GM23338 (cell line): ENCODE measurements around the gene USH2A. TPM values are rescaled to one million over a fixed set of nuclear protein-coding genes. Genes with fewer than 3 reads are reported as not detected.

Source experiments
- ATAC-seq: fragments of 200-7000 bp; cut with Tn5 transposase; 3 replicates; pipeline ENCODE4 v1.9.1; 2020
- DNase-seq: peaks from one replicate; pipeline ENCODE4 v3.0.0-alpha.2; 2015; ENCODE audit warnings: low spot score
- H2AFZ ChIP-seq: fragments of 200-600 bp; sonication (generic); 2 replicates; pipeline ENCODE4 v1.8.0; 2016; ENCODE audit warnings: antibody characterized with exemption, mild to moderate bottlenecking, moderate library complexity
- H3F3A ChIP-seq: fragments of 200-600 bp; sonication (generic); replicated peaks from 2 replicates; pipeline ENCODE4 v1.8.0; 2017; ENCODE audit warnings: antibody characterized with exemption, mixed run types, low read depth
- H3K27ac ChIP-seq: fragments of 200-600 bp; sonication (generic); 2 replicates; pipeline ENCODE4 v1.6.1; 2016; ENCODE audit warnings: low read depth
- H3K27me3 ChIP-seq: fragments of 200-600 bp; sonication (generic); 2 replicates; pipeline ENCODE4 v1.8.0; 2016; ENCODE audit warnings: mild to moderate bottlenecking, mixed run types, moderate library complexity; ENCODE audit not compliant: insufficient read depth
- H3K36me3 ChIP-seq: fragments of 200-600 bp; sonication (generic); 2 replicates; pipeline ENCODE4 v1.8.0; 2016; ENCODE audit warnings: mild to moderate bottlenecking; ENCODE audit not compliant: insufficient read depth
- H3K4me1 ChIP-seq: fragments of 200-600 bp; sonication (generic); 2 replicates; pipeline ENCODE4 v1.8.0; 2016; ENCODE audit warnings: mild to moderate bottlenecking, moderate library complexity; ENCODE audit not compliant: insufficient read depth
- H3K4me2 ChIP-seq: fragments of 200-600 bp; sonication (generic); 2 replicates; pipeline ENCODE4 v1.7.1; 2017; ENCODE audit warnings: mixed run types
- H3K4me3 ChIP-seq: fragments of 200-600 bp; sonication (generic); 2 replicates; pipeline ENCODE4 v1.6.1; 2016; ENCODE audit warnings: mixed run types
- H3K79me2 ChIP-seq: fragments of 200-600 bp; sonication (generic); replicated peaks from 2 replicates; pipeline ENCODE4 v1.8.0; 2017; ENCODE audit warnings: mild to moderate bottlenecking; ENCODE audit not compliant: insufficient read depth
- H3K9me2 ChIP-seq: fragments of 200-600 bp; sonication (generic); 2 replicates; pipeline ENCODE4 v1.8.0; 2017; ENCODE audit not compliant: insufficient read depth
- H4K20me1 ChIP-seq: fragments of 200-600 bp; sonication (generic); replicated peaks from 2 replicates; pipeline ENCODE4 v1.8.0; 2017; ENCODE audit warnings: mild to moderate bottlenecking; ENCODE audit not compliant: insufficient read depth
- H3K27ac Mint-ChIP-seq: 2 replicates; pipeline ENCODE4 v1.8.0; 2020; ENCODE audit warnings: inconsistent platforms, mild to moderate bottlenecking, moderate library complexity, mixed read lengths
- H3K27me3 Mint-ChIP-seq: 3 replicates; pipeline ENCODE4 v1.8.0; 2022; ENCODE audit warnings: low read depth, mild to moderate bottlenecking, moderate library complexity, mixed read lengths, inconsistent platforms; ENCODE audit not compliant: insufficient read depth, poor library complexity
- H3K36me3 Mint-ChIP-seq: 3 replicates; pipeline ENCODE4 v1.8.0; 2021; ENCODE audit warnings: low read depth, mild to moderate bottlenecking, inconsistent platforms, moderate library complexity, mixed read lengths
- H3K4me1 Mint-ChIP-seq: 3 replicates; pipeline ENCODE4 v1.8.0; 2020; ENCODE audit warnings: mild to moderate bottlenecking, inconsistent platforms, mixed read lengths
- H3K4me3 Mint-ChIP-seq: 3 replicates; pipeline ENCODE4 v1.8.0; 2021; ENCODE audit warnings: moderate library complexity, mild to moderate bottlenecking, inconsistent platforms, mixed read lengths
- H3K9me3 Mint-ChIP-seq: 3 replicates; pipeline ENCODE4 v1.8.0; 2020; ENCODE audit warnings: moderate library complexity, mild to moderate bottlenecking, inconsistent platforms, mixed read lengths
- EZH2 ChIP-seq: fragments of 200-600 bp; sonication (generic); IDR thresholded peaks from one replicate; pipeline ENCODE4 v1.8.0; 2017; ENCODE audit warnings: antibody characterized with exemption, mild to moderate bottlenecking, low read depth; ENCODE audit not compliant: unreplicated experiment
- JUNB ChIP-seq: IDR thresholded peaks from one replicate; pipeline ENCODE4 v1.6.1; 2016; ENCODE audit warnings: antibody characterized with exemption; ENCODE audit not compliant: unreplicated experiment
- NANOG ChIP-seq: IDR thresholded peaks from 2 replicates; pipeline ENCODE4 v1.6.1; 2016; ENCODE audit warnings: antibody characterized with exemption, borderline replicate concordance
- POLR2AphosphoS5 ChIP-seq: IDR thresholded peaks from 2 replicates; pipeline ENCODE4 v1.6.1; 2016; ENCODE audit warnings: antibody characterized with exemption, low read depth
- STAT1 ChIP-seq: IDR thresholded peaks from one replicate; pipeline ENCODE4 v1.6.1; 2016; ENCODE audit warnings: antibody characterized with exemption; ENCODE audit not compliant: unreplicated experiment
- ZNF114 ChIP-seq: fragments of 250-450 bp; sonication (Bioruptor Pico); IDR thresholded peaks from 2 replicates; pipeline ENCODE4 v1.5.0; 2020; ENCODE audit warnings: mild to moderate bottlenecking, moderate library complexity
- ZNF331 ChIP-seq: fragments of 250-450 bp; sonication (Bioruptor Pico); IDR thresholded peaks from 2 replicates; pipeline ENCODE4 v1.5.0; 2020; ENCODE audit warnings: low read depth, mild to moderate bottlenecking, moderate library complexity
- polyA plus RNA-seq: library from polyadenylated mRNA; unstranded; fragments of >200 nt; fragmentation: Nextera tagmentation; extraction: Ambion mirVana; gene quantifications from 2 replicates; pipeline ENCODE4 v1.2.1, GENCODE V29; 2016
- total RNA-seq: library from RNA; depleted of rRNA; stranded (reverse); fragments of >200 nt; shearing (Covaris generic); gene quantifications from 2 replicates; pipeline ENCODE4 v1.2.3, GENCODE V29; 2014
- TF ChIP-seq, protein P1 (sequence below): fragments of 250-450 bp; sonication (Bioruptor Pico); IDR thresholded peaks from 2 replicates; pipeline ENCODE4 v1.5.0; 2020; ENCODE audit warnings: mild to moderate bottlenecking, moderate library complexity
- TF ChIP-seq, protein P2 (sequence below): IDR thresholded peaks from one replicate; pipeline ENCODE4 v1.6.1; 2018; ENCODE audit warnings: antibody characterized with exemption; ENCODE audit not compliant: unreplicated experiment
- TF ChIP-seq, protein P3 (sequence below): IDR thresholded peaks from 2 replicates; pipeline ENCODE4 v1.6.1; 2016; ENCODE audit warnings: antibody characterized with exemption

USH2A gene
- total and polyA plus RNA-seq, 2 experiments from 2014 or later = 0.03 TPM

DNA sequence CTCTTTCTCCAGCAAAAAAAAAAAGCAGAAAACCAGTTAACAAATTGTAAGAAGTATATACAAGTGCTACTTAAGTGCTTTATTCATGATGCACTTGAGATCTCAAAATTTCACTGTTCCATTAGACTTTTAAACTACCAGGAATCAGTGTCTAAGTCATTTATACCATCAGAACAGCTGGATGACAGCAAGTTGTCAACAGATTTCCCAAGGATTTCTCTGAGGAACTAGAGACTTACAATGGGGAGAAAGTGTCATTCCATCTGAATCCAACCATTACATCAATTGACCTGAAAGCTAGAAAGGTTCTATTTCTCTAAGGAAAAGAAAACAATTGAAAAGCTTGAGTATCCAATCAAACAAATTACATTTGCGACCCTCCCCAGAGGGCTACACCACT is 43.8 kb downstream of the USH2A start:
- Histone ChIP-seq H3K36me3 (no peaks in the 10 kb centered on the region), H3F3A (no peaks in the 10 kb centered on the region), H3K9me2 (0 out of 2 replicates have a peak, but pooled peaks cover 3% of the 10 kb centered on the region), H3K27ac (no peak overlapping the region), H3K27me3 (no peaks in the 10 kb centered on the region), H3K4me2 (no peak overlapping the region), H3K4me1 (no peaks in the 10 kb centered on the region), H3K79me2 (no peaks in the 10 kb centered on the region), H4K20me1 (no peaks in the 10 kb centered on the region), H3K4me3 (no peak overlapping the region), H2AFZ (no peak overlapping the region)
- Mint-ChIP-seq H3K27me3 (peaks cover 1% of the 10 kb centered on the region), H3K36me3 (no peaks in the 10 kb centered on the region), H3K4me3 (no peak overlapping the region), H3K9me3 (no peaks in the 10 kb centered on the region), H3K27ac (no peak overlapping the region), H3K4me1 (no peaks in the 10 kb centered on the region; the same call in 2 of the 3 replicates)
- no peak for TF ChIP-seq JUNB
- no peak for TF ChIP-seq EZH2
- TF ChIP-seq, protein P1, sequence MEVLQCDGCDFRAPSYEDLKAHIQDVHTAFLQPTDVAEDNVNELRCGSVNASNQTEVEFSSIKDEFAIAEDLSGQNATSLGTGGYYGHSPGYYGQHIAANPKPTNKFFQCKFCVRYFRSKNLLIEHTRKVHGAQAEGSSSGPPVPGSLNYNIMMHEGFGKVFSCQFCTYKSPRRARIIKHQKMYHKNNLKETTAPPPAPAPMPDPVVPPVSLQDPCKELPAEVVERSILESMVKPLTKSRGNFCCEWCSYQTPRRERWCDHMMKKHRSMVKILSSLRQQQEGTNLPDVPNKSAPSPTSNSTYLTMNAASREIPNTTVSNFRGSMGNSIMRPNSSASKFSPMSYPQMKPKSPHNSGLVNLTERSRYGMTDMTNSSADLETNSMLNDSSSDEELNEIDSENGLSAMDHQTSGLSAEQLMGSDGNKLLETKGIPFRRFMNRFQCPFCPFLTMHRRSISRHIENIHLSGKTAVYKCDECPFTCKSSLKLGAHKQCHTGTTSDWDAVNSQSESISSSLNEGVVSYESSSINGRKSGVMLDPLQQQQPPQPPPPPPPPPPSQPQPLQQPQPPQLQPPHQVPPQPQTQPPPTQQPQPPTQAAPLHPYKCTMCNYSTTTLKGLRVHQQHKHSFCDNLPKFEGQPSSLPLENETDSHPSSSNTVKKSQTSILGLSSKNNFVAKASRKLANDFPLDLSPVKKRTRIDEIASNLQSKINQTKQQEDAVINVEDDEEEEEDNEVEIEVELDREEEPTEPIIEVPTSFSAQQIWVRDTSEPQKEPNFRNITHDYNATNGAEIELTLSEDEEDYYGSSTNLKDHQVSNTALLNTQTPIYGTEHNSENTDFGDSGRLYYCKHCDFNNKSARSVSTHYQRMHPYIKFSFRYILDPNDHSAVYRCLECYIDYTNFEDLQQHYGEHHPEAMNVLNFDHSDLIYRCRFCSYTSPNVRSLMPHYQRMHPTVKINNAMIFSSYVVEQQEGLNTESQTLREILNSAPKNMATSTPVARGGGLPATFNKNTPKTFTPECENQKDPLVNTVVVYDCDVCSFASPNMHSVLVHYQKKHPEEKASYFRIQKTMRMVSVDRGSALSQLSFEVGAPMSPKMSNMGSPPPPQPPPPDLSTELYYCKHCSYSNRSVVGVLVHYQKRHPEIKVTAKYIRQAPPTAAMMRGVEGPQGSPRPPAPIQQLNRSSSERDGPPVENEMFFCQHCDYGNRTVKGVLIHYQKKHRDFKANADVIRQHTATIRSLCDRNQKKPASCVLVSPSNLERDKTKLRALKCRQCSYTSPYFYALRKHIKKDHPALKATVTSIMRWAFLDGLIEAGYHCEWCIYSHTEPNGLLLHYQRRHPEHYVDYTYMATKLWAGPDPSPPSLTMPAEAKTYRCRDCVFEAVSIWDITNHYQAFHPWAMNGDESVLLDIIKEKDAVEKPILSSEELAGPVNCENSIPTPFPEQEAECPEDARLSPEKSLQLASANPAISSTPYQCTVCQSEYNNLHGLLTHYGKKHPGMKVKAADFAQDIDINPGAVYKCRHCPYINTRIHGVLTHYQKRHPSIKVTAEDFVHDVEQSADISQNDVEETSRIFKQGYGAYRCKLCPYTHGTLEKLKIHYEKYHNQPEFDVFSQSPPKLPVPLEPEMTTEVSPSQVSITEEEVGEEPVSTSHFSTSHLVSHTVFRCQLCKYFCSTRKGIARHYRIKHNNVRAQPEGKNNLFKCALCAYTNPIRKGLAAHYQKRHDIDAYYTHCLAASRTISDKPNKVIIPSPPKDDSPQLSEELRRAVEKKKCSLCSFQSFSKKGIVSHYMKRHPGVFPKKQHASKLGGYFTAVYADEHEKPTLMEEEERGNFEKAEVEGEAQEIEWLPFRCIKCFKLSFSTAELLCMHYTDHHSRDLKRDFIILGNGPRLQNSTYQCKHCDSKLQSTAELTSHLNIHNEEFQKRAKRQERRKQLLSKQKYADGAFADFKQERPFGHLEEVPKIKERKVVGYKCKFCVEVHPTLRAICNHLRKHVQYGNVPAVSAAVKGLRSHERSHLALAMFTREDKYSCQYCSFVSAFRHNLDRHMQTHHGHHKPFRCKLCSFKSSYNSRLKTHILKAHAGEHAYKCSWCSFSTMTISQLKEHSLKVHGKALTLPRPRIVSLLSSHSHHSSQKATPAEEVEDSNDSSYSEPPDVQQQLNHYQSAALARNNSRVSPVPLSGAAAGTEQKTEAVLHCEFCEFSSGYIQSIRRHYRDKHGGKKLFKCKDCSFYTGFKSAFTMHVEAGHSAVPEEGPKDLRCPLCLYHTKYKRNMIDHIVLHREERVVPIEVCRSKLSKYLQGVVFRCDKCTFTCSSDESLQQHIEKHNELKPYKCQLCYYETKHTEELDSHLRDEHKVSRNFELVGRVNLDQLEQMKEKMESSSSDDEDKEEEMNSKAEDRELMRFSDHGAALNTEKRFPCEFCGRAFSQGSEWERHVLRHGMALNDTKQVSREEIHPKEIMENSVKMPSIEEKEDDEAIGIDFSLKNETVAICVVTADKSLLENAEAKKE (CRISPR knock-in tag) = no peak
- TF ChIP-seq ZNF331 (CRISPR knock-in tag) = no peak
- TF ChIP-seq, protein P2, sequence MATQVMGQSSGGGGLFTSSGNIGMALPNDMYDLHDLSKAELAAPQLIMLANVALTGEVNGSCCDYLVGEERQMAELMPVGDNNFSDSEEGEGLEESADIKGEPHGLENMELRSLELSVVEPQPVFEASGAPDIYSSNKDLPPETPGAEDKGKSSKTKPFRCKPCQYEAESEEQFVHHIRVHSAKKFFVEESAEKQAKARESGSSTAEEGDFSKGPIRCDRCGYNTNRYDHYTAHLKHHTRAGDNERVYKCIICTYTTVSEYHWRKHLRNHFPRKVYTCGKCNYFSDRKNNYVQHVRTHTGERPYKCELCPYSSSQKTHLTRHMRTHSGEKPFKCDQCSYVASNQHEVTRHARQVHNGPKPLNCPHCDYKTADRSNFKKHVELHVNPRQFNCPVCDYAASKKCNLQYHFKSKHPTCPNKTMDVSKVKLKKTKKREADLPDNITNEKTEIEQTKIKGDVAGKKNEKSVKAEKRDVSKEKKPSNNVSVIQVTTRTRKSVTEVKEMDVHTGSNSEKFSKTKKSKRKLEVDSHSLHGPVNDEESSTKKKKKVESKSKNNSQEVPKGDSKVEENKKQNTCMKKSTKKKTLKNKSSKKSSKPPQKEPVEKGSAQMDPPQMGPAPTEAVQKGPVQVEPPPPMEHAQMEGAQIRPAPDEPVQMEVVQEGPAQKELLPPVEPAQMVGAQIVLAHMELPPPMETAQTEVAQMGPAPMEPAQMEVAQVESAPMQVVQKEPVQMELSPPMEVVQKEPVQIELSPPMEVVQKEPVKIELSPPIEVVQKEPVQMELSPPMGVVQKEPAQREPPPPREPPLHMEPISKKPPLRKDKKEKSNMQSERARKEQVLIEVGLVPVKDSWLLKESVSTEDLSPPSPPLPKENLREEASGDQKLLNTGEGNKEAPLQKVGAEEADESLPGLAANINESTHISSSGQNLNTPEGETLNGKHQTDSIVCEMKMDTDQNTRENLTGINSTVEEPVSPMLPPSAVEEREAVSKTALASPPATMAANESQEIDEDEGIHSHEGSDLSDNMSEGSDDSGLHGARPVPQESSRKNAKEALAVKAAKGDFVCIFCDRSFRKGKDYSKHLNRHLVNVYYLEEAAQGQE = no peak
- no peak for TF ChIP-seq STAT1
- TF ChIP-seq NANOG = no peak
- TF ChIP-seq, protein P3, sequence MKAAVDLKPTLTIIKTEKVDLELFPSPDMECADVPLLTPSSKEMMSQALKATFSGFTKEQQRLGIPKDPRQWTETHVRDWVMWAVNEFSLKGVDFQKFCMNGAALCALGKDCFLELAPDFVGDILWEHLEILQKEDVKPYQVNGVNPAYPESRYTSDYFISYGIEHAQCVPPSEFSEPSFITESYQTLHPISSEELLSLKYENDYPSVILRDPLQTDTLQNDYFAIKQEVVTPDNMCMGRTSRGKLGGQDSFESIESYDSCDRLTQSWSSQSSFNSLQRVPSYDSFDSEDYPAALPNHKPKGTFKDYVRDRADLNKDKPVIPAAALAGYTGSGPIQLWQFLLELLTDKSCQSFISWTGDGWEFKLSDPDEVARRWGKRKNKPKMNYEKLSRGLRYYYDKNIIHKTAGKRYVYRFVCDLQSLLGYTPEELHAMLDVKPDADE = no peak
- no peak for TF ChIP-seq POLR2AphosphoS5
- no peak for TF ChIP-seq ZNF114 (CRISPR knock-in tag)
- ATAC-seq = no peak
- DNase-seq = no peak
